CD14-positive monocyte (primary cell): ENCODE measurements around the gene TRIM27. TPM values are rescaled to one million over a fixed set of nuclear protein-coding genes. Genes with fewer than 3 reads are reported as not detected.

ENCODE experiments used
- DNase-seq, 3 donors: peaks; one replicate each; pipeline ENCODE4 v3.0.0-alpha.2; 2011 to 2022
- H2AFZ ChIP-seq: 2 replicates; pipeline ENCODE4 v1.6.0; 2012; ENCODE audit warnings: mild to moderate bottlenecking, low read depth, low read length, inconsistent platforms; ENCODE audit not compliant: insufficient read depth, poor library complexity, severe bottlenecking
- H3K27ac ChIP-seq, 2 donors: 1 replicate in 1 of 2; 2 replicates in 1 of 2; pipeline ENCODE4 v1.5.1; 2012 to 2013; ENCODE audit warnings: low read length in 2 of 2, control low read depth in 1 of 2, inconsistent platforms in 1 of 2, low read depth in 1 of 2, mild to moderate bottlenecking in 1 of 2
- H3K27me3 ChIP-seq, 2 donors: one replicate each; pipeline versions ENCODE4 v1.6.0 to v1.6.1; 2011 to 2013; ENCODE audit warnings: low read length in 2 of 2; ENCODE audit not compliant: control insufficient read depth in 2 of 2, insufficient read depth in 2 of 2
- H3K36me3 ChIP-seq, 2 donors: replicated peaks in 1 of 2; 1 replicate in 1 of 2; 2 replicates in 1 of 2; pipeline versions ENCODE4 v1.5.1 to v1.6.1; 2012 to 2013; ENCODE audit warnings: low read length in 2 of 2, control low read depth in 1 of 2, inconsistent platforms in 1 of 2, mild to moderate bottlenecking in 1 of 2; ENCODE audit not compliant: insufficient read depth in 2 of 2, control insufficient read depth in 1 of 2
- H3K4me1 ChIP-seq, 2 donors: 1 replicate in 1 of 2; 2 replicates in 1 of 2; pipeline versions ENCODE4 v1.5.1 to v1.6.1; 2012 to 2013; ENCODE audit warnings: low read length in 2 of 2, control low read depth in 1 of 2, inconsistent platforms in 1 of 2, mild to moderate bottlenecking in 1 of 2, moderate library complexity in 1 of 2; ENCODE audit not compliant: insufficient read depth in 2 of 2, control insufficient read depth in 1 of 2
- H3K4me2 ChIP-seq: replicated peaks from 2 replicates; pipeline ENCODE3; 2012; ENCODE audit warnings: low read length, moderate library complexity, mild to moderate bottlenecking; ENCODE audit not compliant: poor library complexity, severe bottlenecking; ENCODE audit errors: extremely low read depth
- H3K4me3 ChIP-seq, 3 experiments: fragments of 200-600 bp in 1 of 3; sonication (generic) in 1 of 3; replicated peaks in 1 of 3; 1 replicate in 2 of 3; 2 replicates in 1 of 3; pipeline ENCODE4 v1.5.1; 2011 to 2013; ENCODE audit warnings: low read length in 3 of 3, mild to moderate bottlenecking in 3 of 3, control low read depth in 2 of 3, low read depth in 2 of 3, inconsistent platforms in 1 of 3, moderate library complexity in 1 of 3
- H3K79me2 ChIP-seq: 2 replicates; pipeline ENCODE4 v1.6.0; 2012; ENCODE audit warnings: mild to moderate bottlenecking, control low read depth, inconsistent platforms, low read length, moderate library complexity; ENCODE audit not compliant: insufficient read depth
- H3K9ac ChIP-seq: 2 replicates; pipeline ENCODE4 v1.6.0; 2017; ENCODE audit warnings: low read length, mild to moderate bottlenecking; ENCODE audit not compliant: insufficient read depth, poor library complexity, severe bottlenecking
- H3K9me3 ChIP-seq, 2 donors: replicated peaks in 1 of 2; 1 replicate in 1 of 2; 2 replicates in 1 of 2; pipeline versions ENCODE4 v1.5.1 to v1.6.1; 2012 to 2013; ENCODE audit warnings: low read length in 2 of 2, control low read depth in 1 of 2; ENCODE audit not compliant: control insufficient read depth in 1 of 2, insufficient read depth in 1 of 2
- H4K20me1 ChIP-seq: 2 replicates; pipeline ENCODE4 v1.6.0; 2012; ENCODE audit warnings: mild to moderate bottlenecking, low read length, control low read depth, moderate library complexity; ENCODE audit not compliant: insufficient read depth
- H3K27ac Mint-ChIP-seq, 7 donors: one replicate each; pipeline ENCODE4 v1.8.0; 2020; ENCODE audit warnings: mild to moderate bottlenecking in 7 of 7, mixed read lengths in 7 of 7, moderate library complexity in 6 of 7, inconsistent platforms in 2 of 7
- H3K27me3 Mint-ChIP-seq, 3 donors: one replicate each; pipeline ENCODE4 v1.8.0; 2021 to 2022; ENCODE audit warnings: low read depth in 3 of 3, mild to moderate bottlenecking in 3 of 3, mixed read lengths in 3 of 3, moderate library complexity in 3 of 3, inconsistent platforms in 1 of 3
- H3K36me3 Mint-ChIP-seq, 2 donors: one replicate each; pipeline ENCODE4 v1.8.0; 2020; ENCODE audit warnings: mixed read lengths in 2 of 2, inconsistent platforms in 1 of 2, mild to moderate bottlenecking in 1 of 2
- H3K4me1 Mint-ChIP-seq: one replicate; pipeline ENCODE4 v1.8.0; 2020; ENCODE audit warnings: mild to moderate bottlenecking, mixed read lengths
- H3K4me3 Mint-ChIP-seq, 2 donors: one replicate each; pipeline ENCODE4 v1.8.0; 2020; ENCODE audit warnings: mild to moderate bottlenecking in 2 of 2, mixed read lengths in 2 of 2, moderate library complexity in 1 of 2
- H3K9me3 Mint-ChIP-seq, 7 donors: one replicate each; pipeline ENCODE4 v1.8.0; 2020 to 2022; ENCODE audit warnings: mixed read lengths in 7 of 7, mild to moderate bottlenecking in 6 of 7, moderate library complexity in 6 of 7, inconsistent platforms in 2 of 7
- CTCF ChIP-seq: fragments of 200-600 bp; IDR thresholded peaks from one replicate; pipeline ENCODE4 v1.8.0; 2022; ENCODE audit warnings: antibody characterized with exemption, mild to moderate bottlenecking
- whole genome bisulfite sequencing: methylation state at CpG from one replicate; pipeline ENCODE4 v1.1.5; 2013; ENCODE audit warnings: missing lambda C conversion rate; ENCODE audit not compliant: insufficient coverage; 5-methylcytosine and 5-hydroxymethylcytosine counted together
- intact Hi-C, 2 donors: fragments of 100-400 bp; cut with micrococcal nuclease; formaldehyde crosslinking; loops; one replicate each; pipeline versions ENCODE4 v1.15.0 to v1.15.1; 2023
- polyA plus RNA-seq, 3 donors: library from polyadenylated mRNA; depleted of rRNA in 1 of 3; unstranded in 2 of 3; stranded (reverse) in 1 of 3; fragments of 300-500 nt in 2 of 3; fragments of >200 nt in 1 of 3; fragmentation: Illumina TruSeq in 2 of 3; gene quantifications; 1 replicate in 2 of 3; 2 replicates in 1 of 3; pipeline ENCODE4 v1.2.3, GENCODE V29; 2012 to 2021

TRIM27 gene
- polyA plus RNA-seq, 3 donors, result 39.2 to 44.0 (median 42.2) TPM

- no peak overlapping the region for H3K27ac ChIP-seq
- H3K27ac Mint-ChIP-seq, result no peak overlapping the region
- H3K36me3 Mint-ChIP-seq, result peaks cover 0 to 5% of the 10 kb centered on the region in 2 donors
- H3K36me3 ChIP-seq, result no peaks in the 10 kb centered on the region
- peaks cover 0 to 18% (median 9%) of the 10 kb centered on the region in 7 donors for H3K9me3 Mint-ChIP-seq
- no peaks in the 10 kb centered on the region for H3K79me2 ChIP-seq
- intact Hi-C loops, result loop anchor here in 1 of 2 donors (10.0 kb wide), 1 partner anchor 114 kb away; no protein-coding TSS in a partner anchor
- no peak overlapping the region for H3K4me3 Mint-ChIP-seq
- H3K4me2 ChIP-seq, result no peak overlapping the region
- H3K4me1 Mint-ChIP-seq, result peaks cover 25% of the 10 kb centered on the region
- peaks cover 13 to 22% (median 20%) of the 10 kb centered on the region in 3 donors for H3K27me3 Mint-ChIP-seq
- H2AFZ ChIP-seq, result no peak overlapping the region
- no peaks in the 10 kb centered on the region for H4K20me1 ChIP-seq
- peaks cover 13 to 21% of the 10 kb centered on the region in 2 donors for H3K27me3 ChIP-seq
- no peak overlapping the region for H3K4me3 ChIP-seq
- no peak for TF ChIP-seq CTCF
- H3K4me1 ChIP-seq, result peaks cover 20 to 21% of the 10 kb centered on the region in 2 donors
- peaks cover 0 to 6% of the 10 kb centered on the region in 2 donors for H3K9me3 ChIP-seq
- no peak overlapping the region for H3K9ac ChIP-seq
- DNase-seq, result no peak
- WGBS, result 90% methylated on average over 17 of the region's 23 CpGs
These were observed 25.1 kb upstream of the TRIM27 start for GRCh38 chr6:28948782-28949486.

GRCh38 chr6:28947831-28948270 lies 24.1 kb upstream of the TRIM27 start:
- TF ChIP-seq CTCF, result no peak

More at GRCh38 chr6:28947831-28948270, 24.1 kb upstream of the TRIM27 start:
- Histone ChIP-seq H3K27me3 (peaks cover 2 to 11% of the 10 kb centered on the region in 2 donors), H3K4me3 (no peak overlapping the region), H3K79me2 (no peaks in the 10 kb centered on the region), H2AFZ (no peak overlapping the region), H3K4me1 (peaks cover 24 to 25% of the 10 kb centered on the region in 2 donors), H4K20me1 (no peaks in the 10 kb centered on the region), H3K9me3 (no peaks in the 10 kb centered on the region), H3K27ac (no peak overlapping the region), H3K9ac (no peak overlapping the region), H3K4me2 (no peak overlapping the region), H3K36me3 (no peaks in the 10 kb centered on the region)
- H3K27ac Mint-ChIP-seq, result no peak overlapping the region
- H3K4me1 Mint-ChIP-seq, result peaks cover 28% of the 10 kb centered on the region
- no peak for DNase-seq
- H3K36me3 Mint-ChIP-seq, result no peaks in the 10 kb centered on the region
- peaks cover 0 to 11% (median 4%) of the 10 kb centered on the region in 7 donors for H3K9me3 Mint-ChIP-seq
- intact Hi-C loops, result loop anchor here in 1 of 2 donors (10.0 kb wide), 1 partner anchor 113 kb away; no protein-coding TSS in a partner anchor
- no peak overlapping the region for H3K4me3 Mint-ChIP-seq
- peaks cover 3 to 12% (median 10%) of the 10 kb centered on the region in 3 donors for H3K27me3 Mint-ChIP-seq
- 100% methylated on average over 1 of the region's 1 CpG for WGBS
